Renal cortex interstitium (tissue), 11 donors: ENCODE data around the gene CCNDBP1. TPM values are rescaled to one million over a fixed set of nuclear protein-coding genes. Genes with fewer than 3 reads are reported as not detected.
"Not testable (repeated sequence)": the region's sequence is repeated elsewhere in the genome, so short reads cannot be mapped to it uniquely, and the experiment has no call there.

Source experiments
- DNase-seq, 11 donors: peaks; one replicate each; pipeline ENCODE4 v3.0.0-alpha.2; 2013; ENCODE audit warnings: low read depth in 9 of 11, low spot score in 4 of 11; ENCODE audit errors: extremely low read depth in 1 of 11
- polyA plus RNA-seq, 3 donors: library from polyadenylated mRNA; unstranded; fragments of 120-200 nt; gene quantifications; one replicate each; pipeline ENCODE4 v1.2.1, GENCODE V29; 2013; ENCODE audit not compliant: insufficient read length in 3 of 3

Gene CCNDBP1
- polyA plus RNA-seq, 3 donors, result 46.7 to 56.7 (median 48.2) TPM

DNA sequence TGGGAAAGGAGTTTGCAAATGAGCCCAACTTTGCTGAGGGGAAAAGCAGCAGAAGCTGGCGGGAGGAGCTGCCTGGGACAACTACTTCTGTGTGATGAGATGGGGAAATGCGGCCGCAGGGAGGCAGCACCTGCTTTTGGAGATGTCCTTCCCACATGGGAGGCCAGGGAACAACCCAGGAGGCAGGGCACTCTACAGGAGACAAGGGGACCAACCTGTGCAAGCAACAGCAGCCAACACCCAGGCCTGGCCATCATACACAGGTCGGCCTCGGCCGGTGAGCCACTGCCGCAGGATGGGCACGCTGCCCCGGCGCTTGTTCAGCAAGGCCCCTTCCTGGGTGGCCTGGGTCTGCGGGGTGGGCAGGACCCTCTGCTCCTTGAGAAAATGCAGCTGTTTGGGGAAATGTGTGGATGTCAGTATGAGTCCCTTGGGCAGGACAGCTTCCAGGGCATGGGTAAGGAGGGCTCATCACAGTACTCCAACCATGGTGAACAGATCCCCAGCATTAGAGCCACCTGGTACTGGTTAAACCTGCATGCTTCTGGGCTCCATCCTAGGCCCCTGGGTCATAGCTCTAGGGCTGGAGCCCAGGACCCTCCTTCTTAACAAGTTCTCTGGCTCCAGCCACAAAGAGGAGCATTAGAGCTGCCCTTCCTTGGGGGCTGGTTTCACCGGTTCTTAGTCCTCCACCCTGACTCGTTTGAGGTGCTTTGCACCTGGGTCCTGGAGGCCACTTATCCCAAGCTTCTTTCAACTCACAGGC is 24.0 kb downstream of the CCNDBP1 start:
- no peak for DNase-seq

DNA sequence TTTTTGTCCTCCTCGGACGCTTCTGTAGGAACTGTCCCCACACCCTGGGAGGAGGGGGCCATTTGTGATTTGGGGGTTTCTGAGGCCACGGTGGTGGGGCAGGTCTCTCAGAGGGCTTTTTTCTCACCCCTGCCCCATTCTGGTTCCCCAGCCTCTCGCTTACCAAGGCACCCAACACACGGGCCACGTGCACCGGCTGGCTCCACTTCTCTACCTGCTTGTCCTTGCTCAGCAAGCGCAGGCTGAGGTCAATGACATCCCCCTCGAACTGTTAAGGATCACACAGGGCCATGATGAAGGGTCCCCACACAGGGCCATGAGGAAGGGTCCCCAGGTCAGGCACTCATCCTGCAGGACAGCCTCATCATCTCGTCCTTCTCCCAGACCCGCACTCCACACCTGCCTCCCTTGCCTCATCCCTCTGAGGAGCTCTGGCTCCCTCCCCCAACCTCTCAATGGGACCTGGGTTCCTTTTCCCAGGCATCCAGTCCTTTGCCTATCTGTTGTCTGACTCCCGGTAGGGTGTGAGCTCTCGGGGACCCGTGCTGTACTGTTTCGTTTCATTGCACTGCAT is 25.1 kb downstream of the CCNDBP1 start:
- DNase-seq, result no peak

DNA sequence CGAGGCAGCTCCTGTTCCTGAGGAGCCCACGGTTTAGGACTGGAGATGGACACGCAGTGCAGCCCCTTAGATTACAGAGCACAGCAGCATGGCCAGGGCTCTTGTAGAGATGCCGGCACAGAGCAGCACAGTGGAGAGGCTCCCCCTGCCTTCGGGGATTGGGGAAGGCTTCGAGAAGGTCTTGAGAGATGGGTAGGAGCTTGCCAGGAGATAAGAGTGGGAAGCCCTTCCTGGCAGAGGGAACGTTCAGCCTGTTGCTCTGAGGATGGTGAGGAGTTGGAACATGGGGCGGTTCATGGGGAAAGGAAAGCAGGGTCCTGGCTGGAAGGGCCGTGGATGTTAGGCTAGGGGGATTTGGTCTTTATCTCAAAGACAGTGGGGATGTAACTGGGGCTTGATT is 25.6 kb downstream of the CCNDBP1 start:
- no peak for DNase-seq

DNA sequence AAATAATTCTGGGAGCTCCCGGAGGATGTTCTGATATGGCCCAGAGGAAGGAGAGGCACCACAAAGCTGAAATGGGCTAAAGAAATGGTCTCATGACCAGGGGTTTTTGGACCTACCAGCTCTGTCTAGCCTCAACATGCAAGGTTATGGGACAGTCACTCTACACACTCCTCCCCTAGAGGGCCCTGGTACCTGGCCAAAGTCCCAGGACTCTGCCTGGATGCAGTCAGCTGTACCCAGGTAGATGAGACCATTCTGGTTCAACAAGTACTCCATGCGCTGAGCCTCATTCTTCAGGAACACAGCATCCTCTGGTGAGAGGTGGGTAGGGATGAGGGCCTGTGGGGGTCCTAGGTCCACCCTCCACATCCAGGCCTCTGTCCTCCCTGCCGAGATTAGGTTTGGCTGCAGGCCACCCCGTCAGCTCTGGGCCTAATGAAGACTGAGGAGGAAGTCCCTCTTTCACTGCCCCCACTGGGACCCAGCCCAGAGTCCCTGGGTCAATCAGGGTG is 26.1 kb downstream of the CCNDBP1 start:
- DNase-seq, result no peak

DNA sequence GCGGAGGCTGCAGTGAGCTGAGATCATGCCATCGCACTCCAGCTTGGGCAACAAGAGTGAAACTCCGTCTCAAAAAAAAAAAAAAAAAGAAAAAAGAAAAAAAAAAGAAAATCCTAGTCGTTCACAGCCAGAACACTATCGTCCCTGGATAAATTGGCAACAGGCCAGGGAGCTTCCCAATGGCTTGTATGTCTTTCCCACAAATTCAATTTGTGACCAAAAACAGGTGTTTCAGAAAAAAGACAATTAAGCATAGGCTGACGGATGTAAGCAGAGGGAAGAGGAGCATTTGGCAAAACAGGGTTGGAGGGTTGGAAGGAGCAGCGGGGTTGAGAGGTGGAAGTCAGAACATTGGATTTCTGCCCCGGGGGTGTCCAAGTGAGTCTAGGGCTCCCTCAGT is 27.1 kb downstream of the CCNDBP1 start:
- DNase-seq, result no peak

DNA sequence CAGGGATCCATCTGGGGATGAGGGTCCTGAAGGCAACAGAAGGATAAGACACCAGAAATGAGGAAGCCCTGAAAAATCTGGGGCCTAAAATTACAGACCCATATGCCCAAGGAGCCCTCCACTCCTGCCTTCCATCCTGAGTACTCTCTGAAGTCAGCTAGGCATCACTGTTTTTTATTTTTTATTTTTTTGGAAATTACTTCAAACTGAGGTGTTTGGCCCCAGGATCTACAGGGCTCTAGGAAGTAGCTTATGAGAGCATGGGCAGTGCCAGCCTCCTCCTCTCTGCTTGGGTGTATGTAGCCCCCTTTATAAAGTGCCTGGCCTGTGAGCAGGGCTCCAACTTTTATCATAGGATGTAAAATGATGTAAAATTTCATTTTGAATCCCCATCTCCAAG is 27.7 kb downstream of the CCNDBP1 start:
- no peak for DNase-seq

DNA sequence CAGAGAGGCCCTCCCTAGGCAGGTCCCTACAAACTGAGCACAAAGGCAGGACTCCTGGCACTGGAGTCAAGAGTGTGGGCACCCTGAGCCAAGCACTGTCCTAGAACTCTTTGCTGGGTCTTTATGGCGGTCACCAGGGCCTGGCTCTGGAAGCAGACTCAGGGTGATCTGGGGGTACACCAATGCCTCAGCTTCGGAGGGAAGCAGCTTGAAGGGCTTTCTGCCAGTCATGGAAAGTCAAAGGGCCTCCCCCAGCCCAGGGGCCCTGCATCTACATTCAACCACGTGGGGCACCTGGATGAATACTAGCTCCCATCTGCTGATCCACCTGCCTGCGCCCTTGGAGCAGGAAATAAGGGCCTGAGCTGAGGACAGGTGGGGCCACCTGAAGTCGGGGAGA is 28.3 kb downstream of the CCNDBP1 start:
- no peak for DNase-seq

DNA sequence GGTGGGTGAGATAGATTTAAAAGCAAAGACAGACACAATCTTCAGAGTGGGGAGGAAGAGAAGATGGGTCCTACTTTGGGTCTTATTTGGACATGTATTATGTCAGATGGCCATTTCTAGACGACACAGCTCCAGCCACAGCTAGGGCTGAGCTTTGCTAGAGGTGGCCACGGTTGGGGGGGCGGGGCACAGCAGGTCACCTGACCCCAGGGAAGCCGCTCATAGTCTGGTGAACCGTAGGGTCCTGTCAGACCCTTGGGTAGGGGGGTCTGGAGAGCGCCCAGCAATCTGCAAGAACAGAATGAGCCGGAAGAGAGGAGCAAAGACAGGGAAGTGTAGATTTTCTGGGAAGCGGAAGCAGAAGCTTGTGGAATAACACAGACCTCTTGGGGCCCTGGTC is 29.0 kb downstream of the CCNDBP1 start:
- no peak for DNase-seq

DNA sequence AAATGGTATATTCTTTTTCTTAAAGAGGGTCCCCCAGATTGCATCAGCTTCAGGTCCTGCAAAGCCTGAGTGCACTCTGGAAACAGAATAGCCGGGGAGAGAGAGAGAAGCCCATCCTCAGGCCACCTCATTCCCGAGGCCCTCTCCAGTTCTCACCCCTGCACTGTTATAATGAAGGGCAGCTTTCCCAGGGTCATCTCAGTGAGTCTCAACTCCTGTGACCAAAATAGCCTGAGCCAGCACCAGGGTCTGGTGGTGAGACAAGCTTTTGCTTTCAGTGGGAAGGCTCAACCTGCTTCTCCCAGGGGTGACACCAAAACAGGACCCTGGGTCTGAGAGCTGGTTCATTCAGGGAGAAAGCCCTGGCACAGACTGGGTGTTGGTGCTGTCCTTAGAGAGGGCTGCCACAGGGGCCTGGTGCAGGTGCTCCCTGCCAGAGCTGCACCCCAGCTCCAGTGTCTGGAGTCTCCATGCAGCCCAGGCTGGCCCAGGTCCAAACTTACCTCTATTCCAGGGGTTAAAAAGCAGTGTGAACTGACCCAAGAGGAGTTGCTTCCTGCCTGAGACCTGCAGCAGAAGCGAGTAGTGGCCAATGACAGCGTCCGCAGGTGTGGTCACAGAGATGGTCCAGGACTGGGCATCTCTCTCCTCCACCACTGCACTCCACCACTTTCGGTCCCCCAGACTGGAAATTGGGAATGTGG is 29.5 kb downstream of the CCNDBP1 start:
- DNase-seq, result no peak

DNA sequence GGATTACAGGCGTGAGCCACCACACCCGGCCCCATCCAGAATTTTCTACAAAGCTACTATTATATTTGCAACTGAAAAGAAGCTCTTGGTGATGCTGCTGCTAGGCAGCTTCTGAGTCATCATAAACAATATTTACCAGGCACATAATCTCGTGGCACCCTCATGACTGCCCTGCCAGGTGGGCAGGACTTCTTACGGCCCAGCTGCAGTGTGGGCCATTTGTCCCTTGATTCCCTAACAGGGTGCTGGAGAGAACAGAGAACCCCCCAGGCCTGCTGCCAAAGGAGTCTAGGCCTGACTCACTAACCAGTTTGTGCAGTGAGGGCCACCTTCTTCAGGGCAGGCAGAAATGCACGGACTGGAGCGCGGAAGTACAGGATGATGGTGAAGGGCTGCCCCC is 30.8 kb downstream of the CCNDBP1 start:
- DNase-seq, result no peak

DNA sequence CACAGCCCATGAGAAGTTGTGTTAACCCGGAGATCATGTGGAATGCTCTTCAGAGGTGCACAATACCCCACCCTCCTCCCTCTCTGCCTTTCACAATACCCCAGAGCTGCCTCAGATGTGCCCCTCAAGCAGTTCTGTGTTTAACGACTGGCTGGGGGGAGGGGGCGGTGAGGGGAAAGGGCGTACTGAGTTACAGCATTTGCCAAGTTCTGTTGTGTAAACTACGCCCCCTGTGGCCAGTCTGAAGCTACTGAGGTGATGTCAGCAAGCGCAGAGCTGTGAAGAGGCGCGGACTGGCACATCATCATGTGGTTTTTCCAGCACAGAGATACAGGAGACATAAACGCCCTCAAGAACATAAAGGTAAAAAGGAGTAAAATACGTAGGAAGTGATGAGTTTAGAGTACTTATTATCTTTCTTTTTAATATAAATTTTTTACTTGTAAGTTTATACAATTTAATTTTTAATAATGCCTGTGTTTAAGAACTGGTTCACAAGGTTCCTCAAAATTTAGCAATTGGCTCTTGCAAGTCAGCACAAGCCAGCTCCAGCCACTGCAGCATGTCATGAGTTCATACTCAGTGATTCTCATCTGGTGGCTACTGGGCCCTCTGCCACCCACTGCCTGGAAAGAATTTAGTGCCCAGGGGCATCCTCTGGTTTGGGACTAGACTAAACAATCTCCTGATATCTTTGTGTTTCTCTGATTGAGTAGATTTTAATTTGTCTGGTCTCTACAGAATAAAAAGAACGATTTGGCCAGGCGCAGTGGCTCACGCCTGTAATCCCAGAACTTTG is 33.9 kb downstream of the CCNDBP1 start:
- DNase-seq, result peak in 2 of 11 donors; percentile 13

DNA sequence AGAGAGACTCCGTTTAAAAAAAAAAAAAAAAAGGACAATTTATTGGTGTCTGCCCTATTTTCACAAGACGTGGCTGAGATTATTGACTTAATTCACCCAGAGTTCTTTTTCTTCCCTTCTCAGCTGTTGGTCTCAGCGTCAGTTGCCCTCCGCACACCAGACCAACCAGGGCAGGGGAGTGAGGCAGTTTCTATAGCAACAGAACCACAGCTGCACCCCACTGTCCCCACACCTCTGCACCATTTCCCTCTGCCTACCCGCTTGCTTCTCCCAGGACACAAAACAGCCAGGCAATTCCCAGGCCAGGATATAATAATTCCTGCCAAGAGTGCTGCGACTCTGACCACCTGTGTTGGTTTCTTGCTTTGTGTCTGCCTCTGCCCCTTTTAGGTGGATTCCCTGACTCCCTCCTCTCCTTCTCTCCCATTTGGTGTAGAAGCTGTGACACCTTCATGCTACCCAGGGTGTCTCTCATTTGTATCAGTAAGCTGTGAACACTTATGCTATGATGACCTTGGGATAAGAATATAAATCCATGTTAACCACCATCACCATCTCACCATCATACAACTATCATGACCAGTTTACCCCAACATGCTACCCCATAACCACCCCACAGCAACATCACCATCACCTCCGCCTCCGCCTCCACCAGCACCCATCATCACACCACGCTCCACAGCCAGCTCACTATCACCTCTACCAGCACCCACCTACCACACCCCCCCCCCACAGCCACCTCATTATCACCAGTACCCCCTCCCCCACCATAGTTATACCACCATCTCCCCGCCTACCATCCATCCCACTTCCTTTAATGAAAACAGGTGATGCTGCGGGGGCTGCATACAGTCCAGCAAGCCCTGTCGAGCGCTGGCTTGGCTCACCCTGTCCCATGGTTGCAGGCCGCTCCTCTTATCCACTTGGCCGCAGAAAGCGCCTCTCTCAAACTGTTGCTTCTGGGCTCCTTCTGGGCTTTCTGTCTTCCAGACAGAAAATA is 35.0 kb downstream of the CCNDBP1 start:
- no peak for DNase-seq

DNA sequence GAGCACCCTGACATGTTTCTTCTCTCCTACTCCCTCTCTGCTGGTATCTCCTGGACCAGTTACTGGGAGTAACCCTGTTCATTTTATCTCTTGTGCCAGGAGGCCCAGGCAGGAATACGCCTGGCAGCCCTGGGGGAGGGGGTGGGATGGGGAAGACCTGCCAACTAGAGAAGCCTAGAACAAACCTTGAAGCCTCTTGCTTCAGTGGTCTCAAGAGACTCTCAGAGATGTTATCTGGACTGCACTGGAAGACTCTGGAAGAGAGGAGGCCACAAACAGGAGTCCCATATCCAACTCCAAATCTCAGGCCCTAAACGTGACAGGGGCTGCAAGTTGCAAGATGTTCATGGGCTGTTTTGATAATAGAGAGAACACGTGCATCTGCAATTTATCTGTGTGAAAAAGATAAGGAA is 35.8 kb downstream of the CCNDBP1 start, which contains the start of gene EPB42:
Gene EPB42, minus strand, starts transcription at position 28 of the 413 bp plus-strand sequence. CDS start 193 bp downstream, outside the sequence.
- DNase-seq, result no peak

DNA sequence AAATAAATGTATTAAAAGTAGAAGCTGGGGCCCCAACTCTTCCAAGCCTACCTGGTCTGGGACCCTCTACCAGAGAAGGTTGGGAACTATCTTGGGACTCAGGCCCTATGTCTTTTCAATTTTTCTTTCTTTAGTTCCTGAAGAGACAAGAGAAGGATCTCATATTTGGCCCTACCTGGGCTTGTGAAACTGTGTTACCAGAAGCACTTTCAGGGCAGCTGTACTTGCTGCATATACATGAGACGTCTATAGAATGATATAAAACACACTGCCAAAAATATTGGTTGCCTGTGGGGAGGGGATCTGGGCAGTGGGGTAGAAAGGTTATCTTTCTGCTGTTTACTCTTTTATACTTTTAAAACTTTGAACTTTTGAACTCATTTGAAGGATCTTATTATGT is 36.2 kb downstream of the CCNDBP1 start:
- no peak for DNase-seq

DNA sequence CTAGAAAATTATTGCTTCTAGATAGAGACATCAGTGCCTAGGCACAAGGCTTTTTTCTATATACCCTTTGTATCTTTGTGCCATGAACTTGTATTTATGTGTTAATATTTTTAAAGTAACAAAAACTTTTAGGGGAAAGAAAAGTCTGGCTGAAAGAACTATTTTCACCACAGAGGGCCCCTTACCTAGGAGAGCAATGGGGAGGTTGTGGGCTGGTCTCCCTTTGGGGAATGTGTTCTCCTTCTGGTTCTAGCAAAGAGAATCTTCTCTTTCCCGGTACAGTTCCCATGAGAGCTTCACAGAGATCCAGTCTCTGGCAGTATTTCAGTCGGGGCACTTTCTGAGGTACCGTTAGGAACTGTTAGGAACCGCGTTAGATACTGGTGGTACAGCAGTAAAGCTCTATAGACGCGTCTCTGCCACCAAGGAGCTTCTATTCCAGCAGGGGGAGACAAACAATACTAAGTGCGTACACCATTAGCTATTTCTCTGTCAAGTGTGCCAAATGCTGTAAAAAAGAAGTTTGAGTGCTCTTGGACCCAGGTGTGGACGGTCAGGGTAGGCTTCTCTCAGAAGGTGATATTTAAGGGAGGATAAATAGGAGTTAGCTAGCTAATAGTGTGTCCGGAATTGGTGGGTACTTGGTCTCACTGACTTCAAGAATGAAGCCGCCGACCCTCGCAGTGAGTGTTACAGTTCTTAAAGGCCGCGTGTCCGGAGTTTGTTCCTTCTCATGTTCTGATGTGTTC is 40.2 kb downstream of the CCNDBP1 start:
- peak; percentile 7 to 57 (median 33) for DNase-seq

DNA sequence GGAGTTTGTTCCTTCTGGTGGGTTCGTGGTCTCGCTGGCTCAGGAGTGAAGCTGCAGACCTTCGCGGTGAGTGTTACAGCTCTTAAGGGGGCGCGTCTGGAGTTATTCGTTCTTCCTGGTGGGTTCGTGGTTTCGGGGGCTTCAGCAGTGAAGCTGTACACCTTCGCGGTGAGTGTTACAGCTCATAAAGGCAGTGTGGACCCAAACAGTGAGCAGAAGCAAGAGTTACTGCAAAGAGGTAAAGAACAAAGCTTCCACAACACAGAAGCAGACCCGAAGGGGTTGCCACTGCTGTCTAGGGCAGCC is 40.7 kb downstream of the CCNDBP1 start:
- not testable (repeated sequence) for DNase-seq

DNA sequence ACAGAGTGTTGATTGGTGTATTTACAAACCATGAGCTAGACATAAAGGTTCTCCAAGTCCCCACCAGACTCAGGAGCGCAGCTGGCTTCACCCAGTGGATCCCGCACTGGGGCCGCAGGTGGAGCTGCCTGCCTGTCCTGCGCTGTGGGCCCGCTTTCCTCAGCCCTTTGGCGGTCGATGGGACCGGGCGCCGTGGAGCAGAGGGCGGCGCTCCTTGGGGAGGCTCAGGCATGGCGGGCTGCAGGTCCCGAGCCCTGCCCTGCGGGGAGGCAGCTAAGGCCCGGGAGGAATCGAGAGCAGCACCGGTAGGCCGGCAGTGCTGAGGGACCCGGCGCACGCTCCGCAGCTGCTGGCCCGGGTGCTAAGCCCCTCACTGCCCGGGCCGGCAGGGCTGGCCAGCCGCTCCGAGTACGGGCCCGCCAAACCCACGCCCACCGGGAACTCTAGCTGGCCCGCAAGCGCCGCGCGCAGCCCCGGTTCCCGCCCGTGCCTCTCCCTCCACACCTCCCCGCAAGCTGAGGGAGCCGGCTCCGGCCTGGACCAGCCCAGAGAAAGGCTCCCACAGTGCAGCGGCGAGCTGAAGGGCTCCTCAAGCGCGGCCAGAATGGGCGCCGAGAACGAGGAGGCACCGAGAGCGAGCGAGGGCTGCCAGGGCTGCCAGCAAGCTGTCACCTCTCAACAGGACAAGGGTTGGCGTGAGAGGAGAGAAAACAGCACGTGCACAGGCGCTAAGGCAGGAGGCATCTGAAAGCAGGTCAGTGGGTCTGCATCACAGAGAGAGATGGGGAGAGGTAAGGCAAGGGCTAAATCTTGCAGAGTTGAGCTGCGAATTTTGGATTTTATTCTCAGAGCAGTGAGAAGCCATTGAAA is 41.5 kb downstream of the CCNDBP1 start:
- no peak for DNase-seq
